ENCODE results near the gene TEX53.
A peak's percentile ranks its signal among the peaks of the same experiment; 100 is the strongest.

TEX53 gene

GRCh38 chr9:114681594-114682332 is 24.2 kb upstream of the TEX53 start, which contains the start of gene TEX48:
Gene TEX48, minus strand, starts transcription at chr9:114682192. Its CDS starts 10,469 bp downstream, at chr9:114671723.
- ATAC-seq, result peak; percentile 91
- TF ChIP-seq TOX (CRISPR knock-in tag; IDR thresholded peaks at IDR 0.05; ENCODE audit: borderline replicate concordance) (no peak), OSR1 (CRISPR knock-in tag; IDR thresholded peaks at IDR 0.05) (no peak), ZNF565 (CRISPR knock-in tag; conservative IDR thresholded peaks at IDR 0.05; ENCODE audit: low read depth) (no peak), CREB5 (CRISPR knock-in tag; IDR thresholded peaks at IDR 0.05; ENCODE audit: low read depth) (no peak), PPARA (CRISPR knock-in tag; IDR thresholded peaks at IDR 0.05; ENCODE audit: borderline replicate concordance) (no peak), CSDC2 (CRISPR knock-in tag; IDR thresholded peaks at IDR 0.05) (no peak), ARNTL (CRISPR knock-in tag; IDR thresholded peaks at IDR 0.05; ENCODE audit: borderline replicate concordance, low read depth) (no peak), GLIS3 (CRISPR knock-in tag; IDR thresholded peaks at IDR 0.05) (no peak), PATZ1 (CRISPR knock-in tag; IDR thresholded peaks at IDR 0.05; ENCODE audit: borderline replicate concordance) (no peak), SNAI2 (CRISPR knock-in tag; IDR thresholded peaks at IDR 0.05) (no peak), ZFP30 (CRISPR knock-in tag; IDR thresholded peaks at IDR 0.05) (no peak), BACH2 (CRISPR knock-in tag; IDR thresholded peaks at IDR 0.05; ENCODE audit: borderline replicate concordance) (no peak), ZNF8 (CRISPR knock-in tag; IDR thresholded peaks at IDR 0.05) (no peak), TCF4 (CRISPR knock-in tag; IDR thresholded peaks at IDR 0.05; ENCODE audit: borderline replicate concordance) (no peak), ZC3H10 (CRISPR knock-in tag; IDR thresholded peaks at IDR 0.05) (no peak), CSRNP3 (CRISPR knock-in tag; IDR thresholded peaks at IDR 0.05) (no peak), ZNF70 (CRISPR knock-in tag; IDR thresholded peaks at IDR 0.05) (no peak), ZFP3 (CRISPR knock-in tag; IDR thresholded peaks at IDR 0.05) (no peak), ESRRG (CRISPR knock-in tag; IDR thresholded peaks at IDR 0.05) (no peak)

GRCh38 chr9:114680259-114681001 is 22.8 kb upstream of the TEX53 start:
- ATAC-seq, result no peak
- TF ChIP-seq ZFP3 (CRISPR knock-in tag; IDR thresholded peaks at IDR 0.05) (no peak), CSRNP3 (CRISPR knock-in tag; IDR thresholded peaks at IDR 0.05) (no peak)

- no peak for ATAC-seq
- TF ChIP-seq BACH2 (CRISPR knock-in tag; IDR thresholded peaks at IDR 0.05; ENCODE audit: borderline replicate concordance), result no peak
- no peak for TF ChIP-seq CSDC2 (CRISPR knock-in tag; IDR thresholded peaks at IDR 0.05)
- no peak for TF ChIP-seq ZNF70 (CRISPR knock-in tag; IDR thresholded peaks at IDR 0.05)
- TF ChIP-seq GLIS3 (CRISPR knock-in tag; IDR thresholded peaks at IDR 0.05), result no peak
- TF ChIP-seq SNAI2 (CRISPR knock-in tag; IDR thresholded peaks at IDR 0.05), result no peak
- no peak for TF ChIP-seq CSRNP3 (CRISPR knock-in tag; IDR thresholded peaks at IDR 0.05)
- TF ChIP-seq OSR1 (CRISPR knock-in tag; IDR thresholded peaks at IDR 0.05), result no peak
- TF ChIP-seq ARNTL (CRISPR knock-in tag; IDR thresholded peaks at IDR 0.05; ENCODE audit: borderline replicate concordance, low read depth), result no peak
- no peak for TF ChIP-seq ZFP3 (CRISPR knock-in tag; IDR thresholded peaks at IDR 0.05)
- no peak for TF ChIP-seq RARB (CRISPR knock-in tag; IDR thresholded peaks at IDR 0.05)
- no peak for TF ChIP-seq PPARA (CRISPR knock-in tag; IDR thresholded peaks at IDR 0.05; ENCODE audit: borderline replicate concordance)
Observed at GRCh38 chr9:114678795-114679194, 21.2 kb upstream of the TEX53 start.

Data from SK-N-SH treated with all-trans-retinoic acid at 6 μM for 48 hours (cell line).